ENCODE measurements around the gene PDE11A. TPM values are rescaled to one million over a fixed set of nuclear protein-coding genes. Genes with fewer than 3 reads are reported as not detected.

The PDE11A gene
- total and polyA plus RNA-seq, 4 donors: 1.0 to 5.9 (median 1.7) TPM

- Histone ChIP-seq H3K4me1 (ENCODE audit: control insufficient read depth in 4 of 4, insufficient read depth in 4 of 4, low read length in 3 of 4) (peaks cover 0 to 10% (median 6%) of the 10 kb centered on the region in 4 donors), H3K36me3 (ENCODE audit: control insufficient read depth in 4 of 4, insufficient read depth in 3 of 4, low read depth in 1 of 4, low read length in 3 of 4) (no peaks in the 10 kb centered on the region), H3K9me3 (ENCODE audit: control insufficient read depth in 4 of 4, low read length in 3 of 4) (no peaks in the 10 kb centered on the region), H3K4me3 (ENCODE audit: low read depth in 1 of 3, low read length in 3 of 3) (no peak overlapping the region), H3K9ac (ENCODE audit: low read depth in 1 of 2, low read length in 2 of 2) (no peak overlapping the region), H3K27me3 (ENCODE audit: control insufficient read depth in 4 of 4, insufficient read depth in 4 of 4, low read length in 3 of 4) (no peaks in the 10 kb centered on the region), H3K27ac (ENCODE audit: low read depth in 1 of 2, low read length in 2 of 2) (no peak overlapping the region)
- DNase-seq (ENCODE audit: low spot score): no peak
- TF ChIP-seq NR2F2 (IDR thresholded peaks at IDR 0.05) (no peak), SP1 (IDR thresholded peaks at IDR 0.05) (no peak), TAF1 (conservative IDR thresholded peaks at IDR 0.05) (no peak), ZBTB33 (IDR thresholded peaks at IDR 0.05) (no peak), RXRA (IDR thresholded peaks at IDR 0.05) (no peak), ATF3 (IDR thresholded peaks at IDR 0.05) (no peak), GABPA (IDR thresholded peaks at IDR 0.05 in 1 of 2, conservative IDR thresholded peaks at IDR 0.05 in 1 of 2) (no peak), REST (IDR thresholded peaks at IDR 0.05) (no peak), EGR1 (IDR thresholded peaks at IDR 0.05; ENCODE audit: low read depth in 2 of 2) (no peak), RAD21 (IDR thresholded peaks at IDR 0.05) (no peak), FOXA2 (IDR thresholded peaks at IDR 0.05) (no peak), HNF4G (IDR thresholded peaks at IDR 0.05) (no peak), HNF4A (conservative IDR thresholded peaks at IDR 0.05) (no peak), YY1 (IDR thresholded peaks at IDR 0.05) (no peak), MAX (IDR thresholded peaks at IDR 0.05) (no peak), FOXA1 (IDR thresholded peaks at IDR 0.05) (no peak), JUND (IDR thresholded peaks at IDR 0.05) (no peak)
- TF ChIP-seq, protein P1, sequence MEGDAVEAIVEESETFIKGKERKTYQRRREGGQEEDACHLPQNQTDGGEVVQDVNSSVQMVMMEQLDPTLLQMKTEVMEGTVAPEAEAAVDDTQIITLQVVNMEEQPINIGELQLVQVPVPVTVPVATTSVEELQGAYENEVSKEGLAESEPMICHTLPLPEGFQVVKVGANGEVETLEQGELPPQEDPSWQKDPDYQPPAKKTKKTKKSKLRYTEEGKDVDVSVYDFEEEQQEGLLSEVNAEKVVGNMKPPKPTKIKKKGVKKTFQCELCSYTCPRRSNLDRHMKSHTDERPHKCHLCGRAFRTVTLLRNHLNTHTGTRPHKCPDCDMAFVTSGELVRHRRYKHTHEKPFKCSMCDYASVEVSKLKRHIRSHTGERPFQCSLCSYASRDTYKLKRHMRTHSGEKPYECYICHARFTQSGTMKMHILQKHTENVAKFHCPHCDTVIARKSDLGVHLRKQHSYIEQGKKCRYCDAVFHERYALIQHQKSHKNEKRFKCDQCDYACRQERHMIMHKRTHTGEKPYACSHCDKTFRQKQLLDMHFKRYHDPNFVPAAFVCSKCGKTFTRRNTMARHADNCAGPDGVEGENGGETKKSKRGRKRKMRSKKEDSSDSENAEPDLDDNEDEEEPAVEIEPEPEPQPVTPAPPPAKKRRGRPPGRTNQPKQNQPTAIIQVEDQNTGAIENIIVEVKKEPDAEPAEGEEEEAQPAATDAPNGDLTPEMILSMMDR (IDR thresholded peaks at IDR 0.05; ENCODE audit: low read depth, low read length, missing input control): no peak
- 95% methylated on average over 3 of the region's 3 CpGs for WGBS
Measured at GRCh38 chr2:177698281-177698680, 374.3 kb downstream of the PDE11A start.
